ENCODE results near the gene CREG1. TPM values are rescaled to one million over a fixed set of nuclear protein-coding genes. Genes with fewer than 3 reads are reported as not detected.

CREG1 gene
- total RNA-seq, 2 donors from 2014 or later: 11.7 to 15.1 TPM

- peak overlapping the region in 1 of 2 donors; percentile 98 for H3K27ac Mint-ChIP-seq
- ATAC-seq: no peak
- H3K9me3 Mint-ChIP-seq: no peaks in the 10 kb centered on the region
- peaks cover 14 to 36% of the 10 kb centered on the region in 2 donors for H3K36me3 Mint-ChIP-seq
- DNase-seq (ENCODE audit: low spot score in 2 of 2): no peak
Measured at GRCh38 chr1:167502719-167503462, 50.7 kb downstream of the CREG1 start.

DNA sequence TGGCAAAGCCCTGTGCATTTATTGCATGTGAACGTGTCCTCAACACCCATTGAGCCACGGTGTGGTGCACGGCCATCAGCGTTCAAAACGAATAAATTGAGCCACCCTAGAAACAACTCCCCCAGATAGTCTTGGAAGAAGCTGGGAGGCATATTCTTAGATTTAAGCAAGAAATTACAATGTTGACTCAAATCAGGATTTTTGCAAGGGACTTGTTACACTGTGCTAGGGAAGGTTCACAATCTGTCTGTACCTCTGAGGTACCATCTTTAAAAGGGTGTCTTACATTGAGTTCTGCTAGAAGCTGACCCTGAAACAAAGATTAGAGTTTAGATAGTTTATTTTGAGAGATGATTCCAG, 51.4 kb downstream of the CREG1 start:
- DNase-seq (ENCODE audit: low spot score in 2 of 2) (no peak), ATAC-seq (peak; percentile 13 to 39)
- Mint-ChIP-seq H3K27ac (peak overlapping the region; percentile 98 to 99), H3K36me3 (peaks cover 9 to 33% of the 10 kb centered on the region in 2 donors), H3K9me3 (no peaks in the 10 kb centered on the region)

DNA sequence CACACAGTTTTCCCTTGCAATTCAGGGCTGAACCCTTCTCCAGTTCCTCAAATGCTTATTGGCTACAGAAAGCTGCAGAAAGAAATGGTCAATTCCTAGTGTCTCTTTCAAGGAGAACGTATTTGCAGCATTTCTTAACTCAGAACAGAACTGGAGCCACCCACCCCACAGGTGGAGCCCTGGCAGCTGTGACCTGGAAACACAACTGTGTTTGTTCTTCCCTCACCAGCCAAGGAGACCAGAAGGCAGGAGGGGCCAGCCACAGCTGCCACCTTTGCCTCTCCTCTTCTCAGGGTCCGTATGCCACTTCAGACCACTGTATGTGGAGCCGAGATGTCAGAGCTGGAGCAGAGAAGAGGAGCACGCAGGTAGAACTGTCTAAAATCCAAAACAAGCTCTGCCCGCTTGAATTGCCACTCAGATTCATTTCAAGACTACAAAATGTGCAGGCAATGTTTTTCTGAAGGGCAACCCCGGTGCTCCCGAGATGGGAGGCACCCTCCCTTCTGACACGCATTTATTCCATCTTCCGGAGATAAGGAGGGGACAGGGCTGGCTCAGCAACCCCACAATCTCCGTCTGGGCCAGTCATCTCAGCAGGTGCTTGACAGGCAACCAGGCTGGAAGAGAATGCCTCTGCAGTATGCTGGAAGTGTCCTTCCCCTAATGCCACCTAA, 51.9 kb downstream of the CREG1 start:
- DNase-seq (ENCODE audit: low spot score in 2 of 2) (peak in 1 of 2 donors; percentile 53), ATAC-seq (peak; percentile 63 to 66)
- Mint-ChIP-seq H3K9me3 (no peaks in the 10 kb centered on the region), H3K27ac (peak overlapping the region; percentile 98 to 99), H3K36me3 (peaks cover 11 to 33% of the 10 kb centered on the region in 2 donors)

DNA sequence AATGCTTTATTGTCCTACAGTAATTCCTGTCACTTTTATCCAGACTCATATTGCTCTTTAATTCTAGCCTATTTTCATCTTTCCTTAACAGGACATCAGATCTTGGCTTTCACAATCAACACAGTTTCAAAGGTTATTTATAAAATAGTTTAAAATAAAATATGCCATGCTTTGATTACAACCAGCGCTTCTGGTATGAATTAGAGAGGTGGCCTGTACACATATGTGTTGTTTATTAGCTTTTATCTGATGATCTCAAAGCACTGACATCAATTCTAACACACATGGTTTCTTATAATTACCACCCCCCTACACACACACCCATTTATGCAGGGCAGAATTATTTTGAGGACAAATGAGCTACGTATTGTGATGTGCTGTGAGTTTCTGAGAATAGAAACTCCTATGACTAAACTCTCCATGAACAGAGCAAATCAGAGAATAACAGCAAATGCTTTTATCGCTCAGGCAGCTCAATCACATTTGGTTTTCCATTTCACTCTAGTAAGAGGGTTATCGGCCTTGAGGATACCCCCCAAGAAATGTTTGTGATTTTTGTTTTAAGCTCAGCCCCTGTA, 53.2 kb downstream of the CREG1 start:
- H3K27ac Mint-ChIP-seq: peak overlapping the region; percentile 98 to 99
- DNase-seq (ENCODE audit: low spot score in 2 of 2): no peak
- peaks cover 11 to 29% of the 10 kb centered on the region in 2 donors for H3K36me3 Mint-ChIP-seq
- peak; percentile 63 to 73 for ATAC-seq
- H3K9me3 Mint-ChIP-seq: no peaks in the 10 kb centered on the region

DNA sequence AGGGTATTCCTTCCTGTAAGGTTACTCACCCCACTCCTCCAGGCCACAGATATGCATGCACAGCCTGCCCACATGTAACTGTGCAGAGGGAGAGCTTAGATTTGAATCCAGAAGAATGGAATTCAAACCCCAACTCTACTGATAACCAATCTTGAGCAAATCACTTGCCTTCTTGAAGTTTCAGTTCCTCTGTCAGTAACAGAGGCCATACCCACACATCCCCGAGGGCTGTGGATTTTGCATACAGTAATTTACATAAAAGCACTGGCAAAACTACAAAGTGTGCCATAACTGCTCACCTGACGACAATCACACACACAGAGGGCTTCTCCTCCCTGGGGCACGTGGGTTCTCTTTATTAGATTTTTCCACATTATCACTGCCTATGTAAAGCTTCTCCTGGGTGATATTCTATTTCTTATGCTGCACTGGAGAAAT, 53.9 kb downstream of the CREG1 start:
- Mint-ChIP-seq H3K9me3 (no peaks in the 10 kb centered on the region), H3K36me3 (peaks cover 11 to 29% of the 10 kb centered on the region in 2 donors), H3K27ac (peak overlapping the region; percentile 98 to 99)
- ATAC-seq: peak; percentile 53 to 64
- no peak for DNase-seq (ENCODE audit: low spot score in 2 of 2)

GRCh38 chr1:167499106-167499505, 54.5 kb downstream of the CREG1 start:
- ATAC-seq: peak; percentile 10 to 20

GRCh38 chr1:167496797-167497619, 56.6 kb downstream of the CREG1 start:
- ATAC-seq: no peak
- Mint-ChIP-seq H3K36me3 (peaks cover 11 to 23% of the 10 kb centered on the region in 2 donors), H3K9me3 (no peaks in the 10 kb centered on the region), H3K27ac (peak overlapping the region; percentile 1 to 61)
- DNase-seq (ENCODE audit: low spot score in 2 of 2): no peak

More at GRCh38 chr1:167499106-167499505, 54.5 kb downstream of the CREG1 start:
- peak overlapping the region; percentile 98 to 99 for H3K27ac Mint-ChIP-seq
- no peak for DNase-seq (ENCODE audit: low spot score in 2 of 2)
- H3K9me3 Mint-ChIP-seq: no peaks in the 10 kb centered on the region
- H3K36me3 Mint-ChIP-seq: peaks cover 11 to 29% of the 10 kb centered on the region in 2 donors

DNA sequence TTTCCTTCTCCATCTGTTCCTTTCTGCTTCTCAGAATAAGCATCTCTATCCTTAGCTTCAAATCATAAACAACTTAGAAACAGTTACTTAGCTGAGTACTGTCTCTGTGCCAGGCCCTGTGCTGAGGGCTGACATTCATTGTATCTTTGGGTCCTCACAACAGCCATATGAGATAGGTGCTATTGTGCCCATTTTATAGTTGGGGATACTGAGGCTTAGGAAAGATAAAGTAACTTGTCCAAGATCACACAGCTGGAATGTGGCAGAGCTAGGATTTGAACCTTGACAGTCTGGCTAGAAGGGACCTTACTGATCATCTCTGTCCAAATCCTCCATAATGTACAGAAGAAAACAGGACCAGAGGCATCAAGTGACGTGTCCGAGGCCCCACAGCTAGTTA, 60.2 kb downstream of the CREG1 start:
- H3K36me3 Mint-ChIP-seq: peaks cover 10 to 26% of the 10 kb centered on the region in 2 donors
- H3K9me3 Mint-ChIP-seq: no peaks in the 10 kb centered on the region
- ATAC-seq: no peak
- H3K27ac Mint-ChIP-seq: peak overlapping the region; percentile 74 to 95
- no peak for DNase-seq (ENCODE audit: low spot score in 2 of 2)

DNA sequence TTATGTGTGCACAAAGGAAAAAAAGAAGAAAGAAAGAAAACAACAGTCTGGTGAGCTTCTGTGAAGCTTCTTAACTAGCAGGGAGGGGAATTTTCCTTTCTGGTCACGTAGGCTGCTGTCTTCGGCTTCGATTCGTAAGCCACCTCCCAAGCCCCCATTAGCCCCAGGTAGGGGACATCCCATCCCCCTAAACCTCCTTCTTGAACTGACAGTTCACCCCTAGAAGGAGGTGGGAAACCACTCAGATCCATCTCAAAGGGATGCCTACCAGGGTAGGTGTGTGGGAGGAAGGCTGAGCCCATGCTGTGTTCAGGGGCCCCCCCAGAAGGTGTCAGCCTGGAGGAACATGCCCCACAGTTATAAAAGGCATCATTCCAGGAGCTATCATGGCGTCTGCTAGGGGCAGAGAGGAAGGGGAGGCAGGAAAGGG, 61.1 kb downstream of the CREG1 start:
- H3K36me3 Mint-ChIP-seq: peaks cover 10 to 28% of the 10 kb centered on the region in 2 donors
- DNase-seq (ENCODE audit: low spot score in 2 of 2): peak in 1 of 2 donors; percentile 78
- H3K27ac Mint-ChIP-seq: peak overlapping the region; percentile 95 to 96

GRCh38 chr1:167491586-167492461, 61.7 kb downstream of the CREG1 start:
- ATAC-seq: peak; percentile 49 to 70
- Mint-ChIP-seq H3K9me3 (no peaks in the 10 kb centered on the region), H3K27ac (peak overlapping the region; percentile 95 to 96), H3K36me3 (peaks cover 9 to 30% of the 10 kb centered on the region in 2 donors)
- DNase-seq (ENCODE audit: low spot score in 2 of 2): no peak

More for the DNA sequence above, 61.1 kb downstream of the CREG1 start:
- peak; percentile 61 to 68 for ATAC-seq
- no peaks in the 10 kb centered on the region for H3K9me3 Mint-ChIP-seq

Other genes starting within 250 kb of the CREG1 start
- 100 to 1,000 TPM; 118 to 158 TPM for gene CD247, start 35.2 kb downstream of the CREG1 start, total RNA-seq
- gene RCSD1, start 76.5 kb upstream of the CREG1 start, total RNA-seq: 10 to 100 TPM; 28.2 to 65.6 TPM
- gene MPZL1, start 168.2 kb upstream of the CREG1 start, total RNA-seq: 10 to 100 TPM; 26.8 to 33.0 TPM

Measured in activated naive CD4-positive, alpha-beta T cell treated with anti-CD3 and anti-CD28 coated beads, Interleukin-2, amount 50 U/mL, for 72 hours (primary cell).